SK-MEL-5 (cell line): ENCODE results near the gene STAG3. TPM values are rescaled to one million over a fixed set of nuclear protein-coding genes. Genes with fewer than 3 reads are reported as not detected.
"Not testable (repeated sequence)": the region's sequence is repeated elsewhere in the genome, so short reads cannot be mapped to it uniquely, and the experiment has no call there.

Experiments
- DNase-seq: peaks from one replicate; pipeline ENCODE4 v3.0.0-alpha.2; 2016; ENCODE audit warnings: low read depth, low spot score
- in situ Hi-C: cut with HindIII; loops from 2 replicates; pipeline ENCODE4 v1.10.0; 2016; ENCODE audit warnings: low sequenced_read_pairs, high pct_unique_total_duplicates, low pct_unique_long_range_greater_than_20kb
- total RNA-seq: library from RNA; depleted of rRNA; stranded (reverse); fragments of >200 nt; shearing (Covaris generic); gene quantifications from 2 replicates; pipeline ENCODE4 v1.2.3, GENCODE V29; 2014

STAG3 gene
- total RNA-seq, 1 experiment from 2014 or later, result 3.4 TPM

DNA sequence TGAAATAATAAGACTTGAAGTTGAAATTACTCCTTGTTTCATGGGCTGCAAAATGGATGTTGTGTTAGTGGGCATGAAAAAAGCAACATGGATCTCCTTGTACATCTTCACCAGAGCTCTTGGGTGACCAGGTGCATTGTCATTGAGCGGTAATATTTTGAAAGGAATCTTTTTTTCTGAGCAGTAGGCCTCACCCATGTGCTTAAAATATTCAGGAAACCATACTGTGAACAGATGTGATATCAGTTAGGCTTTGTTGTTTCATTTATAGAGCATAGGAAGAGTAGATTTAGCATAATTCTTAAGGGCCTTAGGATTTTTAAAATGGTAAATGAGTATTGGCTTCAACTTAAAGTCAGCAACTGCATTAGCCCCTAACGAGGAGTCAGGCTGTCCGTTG is 15.3 kb downstream of the STAG3 start:
- DNase-seq, result no peak
- in situ Hi-C loops, result no loop called here

DNA sequence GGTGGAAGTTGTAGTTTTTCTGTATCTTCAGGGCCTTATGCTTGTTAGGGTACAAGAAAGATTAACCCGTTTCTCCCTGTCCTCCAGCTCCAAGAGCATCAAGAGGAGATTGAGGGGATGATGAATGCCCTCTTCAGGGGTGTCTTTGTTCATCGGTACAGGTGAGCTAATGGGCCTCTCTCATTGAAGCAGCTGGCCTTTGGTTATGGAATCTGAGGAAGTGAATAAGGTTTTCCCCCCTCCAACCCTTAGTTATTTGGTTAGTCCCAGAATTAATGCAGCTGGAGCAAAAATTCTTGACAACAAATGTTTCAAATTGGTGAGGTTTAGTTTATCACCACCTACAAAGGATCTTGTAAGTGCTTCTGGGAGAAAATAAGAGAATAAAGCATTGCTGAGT is 17.5 kb downstream of the STAG3 start:
- in situ Hi-C loops, result no loop called here
- DNase-seq, result no peak

DNA sequence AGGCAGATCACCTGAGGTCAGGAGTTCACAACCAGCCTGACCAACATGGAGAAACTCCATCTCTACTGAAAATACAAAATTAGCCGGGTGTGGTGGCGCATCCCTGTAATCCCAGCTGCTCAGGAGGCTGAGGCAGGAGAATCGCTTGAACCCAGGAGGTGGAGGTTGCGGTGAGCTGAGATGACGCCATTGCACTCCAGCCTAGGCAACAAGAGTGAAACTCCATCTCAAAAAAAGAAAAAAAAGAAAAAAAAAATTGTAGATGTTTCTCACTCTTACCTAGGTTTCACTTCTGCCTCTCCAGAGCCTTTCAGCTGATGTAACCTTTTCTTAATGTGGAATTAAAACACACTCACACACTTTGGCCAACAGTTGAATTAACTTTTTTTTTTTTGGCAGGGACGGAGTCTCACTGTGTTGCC is 18.2 kb downstream of the STAG3 start:
- in situ Hi-C loops, DNase-seq: not testable (repeated sequence)

DNA sequence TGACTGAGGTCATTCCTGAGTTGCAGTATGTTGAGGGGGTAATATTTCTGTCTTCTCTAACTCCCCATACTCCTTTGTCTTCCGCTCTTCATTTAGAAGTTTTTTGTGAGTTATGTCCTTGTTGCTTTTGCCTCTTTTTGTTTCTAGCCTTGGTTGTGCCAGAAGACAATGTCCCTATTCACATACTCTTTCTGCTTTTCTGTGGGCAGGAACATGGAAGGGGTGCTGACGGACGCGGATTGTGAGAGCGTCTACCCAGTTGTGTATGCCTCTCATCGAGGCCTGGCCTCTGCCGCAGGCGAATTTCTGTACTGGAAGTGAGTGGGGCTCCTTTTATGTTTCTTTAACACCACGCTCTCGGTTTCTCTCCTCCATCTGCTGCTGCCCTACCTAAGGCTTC is 20.5 kb downstream of the STAG3 start:
- in situ Hi-C loops, result no loop called here
- peak; percentile 44 for DNase-seq

DNA sequence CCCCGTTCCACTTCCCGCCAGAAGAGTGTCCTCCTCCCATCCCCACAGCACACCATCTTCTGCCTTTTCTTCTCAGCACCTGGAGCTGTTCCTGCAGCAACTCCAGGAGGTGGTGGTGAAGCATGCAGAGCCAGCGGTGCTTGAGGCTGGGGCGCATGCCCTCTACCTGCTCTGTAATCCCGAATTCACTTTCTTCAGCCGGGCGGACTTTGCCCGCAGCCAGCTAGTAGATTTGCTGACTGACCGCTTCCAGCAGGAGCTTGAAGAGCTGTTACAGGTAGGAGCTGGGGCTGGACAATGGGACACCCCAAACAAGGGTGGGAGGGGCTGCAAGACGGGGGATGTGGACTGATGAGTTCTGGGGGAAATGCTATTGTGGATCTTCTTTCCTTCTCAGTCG is 23.0 kb downstream of the STAG3 start:
- no peak for DNase-seq
- in situ Hi-C loops, result no loop called here

DNA sequence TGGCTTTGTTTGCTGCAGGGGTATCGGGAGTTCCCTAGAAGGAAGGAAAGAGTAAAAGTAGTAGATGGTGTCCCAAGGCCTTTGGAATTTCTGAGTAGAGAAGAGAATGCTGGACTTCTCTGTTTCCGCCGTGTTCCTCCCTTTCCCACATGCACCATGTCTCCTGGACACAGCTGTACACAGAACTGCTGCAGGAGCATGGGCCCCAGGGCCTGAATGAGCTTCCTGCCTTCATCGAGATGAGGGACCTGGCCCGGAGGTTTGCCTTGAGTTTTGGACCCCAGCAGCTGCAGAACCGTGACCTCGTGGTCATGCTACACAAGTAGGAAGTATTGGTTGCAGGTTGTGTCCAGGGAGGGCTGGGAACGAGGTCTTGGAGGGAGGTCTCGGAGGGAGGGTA is 26.7 kb downstream of the STAG3 start:
- no peak for DNase-seq
- in situ Hi-C loops, result no loop called here

DNA sequence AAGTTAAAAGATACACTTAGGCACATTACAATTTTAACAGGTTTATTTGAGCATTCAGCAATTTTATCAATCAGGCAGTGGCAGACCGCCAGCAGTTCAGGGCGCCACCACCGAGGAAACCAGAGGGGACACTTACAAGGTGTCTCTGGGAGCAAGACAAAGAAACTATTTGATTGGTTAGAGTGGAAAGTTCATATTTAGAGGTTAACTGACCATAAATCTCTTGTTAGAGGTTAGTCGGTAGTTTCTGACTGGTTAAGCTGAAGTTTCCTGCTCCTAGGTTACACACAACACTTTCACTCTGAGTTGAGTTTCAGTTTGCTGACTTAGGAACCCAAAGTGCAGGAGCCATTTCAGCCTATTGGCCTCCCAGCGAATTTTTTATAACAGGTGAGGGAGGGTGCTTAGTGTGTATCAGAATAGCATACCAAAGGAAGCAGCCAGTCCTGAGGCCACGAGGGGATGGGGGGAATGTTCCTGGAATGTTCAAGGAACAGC is 31.2 kb downstream of the STAG3 start:
- in situ Hi-C loops, result no loop called here
- DNase-seq, result no peak

DNA sequence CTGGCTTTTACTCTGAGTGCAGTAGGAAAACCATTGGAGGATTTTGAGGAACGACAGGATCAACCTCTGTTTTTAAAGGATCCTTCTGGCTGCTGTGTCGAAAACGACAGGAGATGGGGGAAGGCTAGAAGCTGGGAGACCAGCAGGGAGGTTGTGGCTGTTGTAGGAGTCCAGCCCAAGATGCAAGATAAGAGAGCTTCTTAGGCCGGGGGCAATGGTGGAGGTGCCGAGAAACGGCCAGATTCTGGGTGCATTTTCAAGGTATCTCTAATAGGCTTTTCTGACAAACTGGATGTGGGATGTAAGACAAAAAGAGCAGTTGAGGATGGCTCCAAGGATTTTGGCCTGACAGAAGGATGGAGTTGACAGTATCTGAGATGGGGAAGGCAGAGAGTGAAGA is 31.8 kb downstream of the STAG3 start:
- in situ Hi-C loops, result no loop called here
- DNase-seq, result no peak

DNA sequence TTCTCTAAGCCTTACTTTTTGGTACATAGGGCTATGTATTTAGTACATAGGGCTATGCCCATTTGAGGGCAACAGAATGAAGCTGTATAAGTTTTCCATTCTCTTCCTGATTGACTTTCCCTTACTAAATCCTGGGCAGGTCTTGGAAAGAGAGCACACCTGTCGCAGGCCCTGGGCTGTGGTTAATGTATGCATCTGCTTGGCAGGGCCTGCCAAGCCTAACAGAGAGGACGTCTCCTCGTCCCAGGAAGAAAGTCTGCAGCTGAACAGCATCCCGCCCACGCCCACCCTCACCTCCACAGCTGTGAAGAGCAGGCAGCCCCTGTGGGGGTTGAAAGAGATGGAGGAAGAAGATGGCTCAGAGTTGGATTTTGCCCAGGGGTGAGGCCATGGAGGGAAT is 33.1 kb downstream of the STAG3 start:
- no peak for DNase-seq
- in situ Hi-C loops, result no loop called here

DNA sequence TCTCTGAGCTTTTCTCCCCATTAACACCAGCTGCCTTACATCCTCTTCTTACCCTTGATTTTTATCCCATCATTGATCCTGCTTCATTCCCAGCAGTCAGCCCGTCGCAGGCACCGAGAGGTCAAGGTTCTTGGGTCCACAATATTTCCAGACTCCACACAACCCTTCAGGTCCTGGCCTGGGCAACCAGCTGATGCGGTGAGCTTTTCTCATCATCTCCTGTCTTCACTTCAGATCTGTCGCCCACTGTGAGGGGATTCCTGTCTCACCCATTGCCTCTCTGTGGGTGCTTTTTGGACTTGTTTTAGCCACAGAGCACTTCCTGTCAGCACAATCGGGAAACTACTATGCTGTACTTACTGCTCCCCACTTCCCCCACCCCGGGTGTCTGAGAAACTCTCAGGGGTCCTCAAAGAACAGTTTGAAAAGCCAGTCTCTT is 33.6 kb downstream of the STAG3 start:
- DNase-seq, result no peak
- in situ Hi-C loops, result no loop called here

DNA sequence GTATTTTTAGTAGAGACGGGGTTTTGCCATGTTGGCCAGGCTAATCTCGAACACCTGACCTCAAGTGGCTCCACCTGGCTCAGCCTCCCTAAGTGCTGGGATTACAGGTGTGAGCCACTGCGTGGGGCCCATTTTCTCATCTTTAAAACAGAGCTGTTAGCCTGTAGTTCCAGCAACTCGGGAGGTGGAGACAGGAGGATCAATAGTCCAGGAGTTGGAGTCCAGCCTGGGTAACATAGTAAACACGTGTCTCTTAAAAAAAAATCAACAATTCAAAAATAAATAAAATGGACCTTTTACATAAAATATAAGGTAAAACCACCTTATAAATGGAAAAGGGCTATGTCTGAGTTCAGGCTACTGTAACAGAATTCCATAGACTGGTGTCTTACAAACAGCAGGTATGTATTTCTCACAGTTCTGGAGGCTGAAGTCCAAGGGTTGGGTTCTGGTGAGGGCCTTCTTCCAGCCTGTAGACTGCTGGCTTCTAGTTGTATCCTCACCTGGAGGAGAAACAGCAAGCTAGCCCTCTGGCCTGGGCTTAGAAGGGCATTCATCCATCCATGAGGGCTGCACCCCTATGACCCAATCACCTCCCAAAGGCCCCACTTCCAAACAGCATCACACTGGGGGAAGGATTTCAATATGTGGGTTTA is 35.0 kb downstream of the STAG3 start:
- no peak for DNase-seq

DNA sequence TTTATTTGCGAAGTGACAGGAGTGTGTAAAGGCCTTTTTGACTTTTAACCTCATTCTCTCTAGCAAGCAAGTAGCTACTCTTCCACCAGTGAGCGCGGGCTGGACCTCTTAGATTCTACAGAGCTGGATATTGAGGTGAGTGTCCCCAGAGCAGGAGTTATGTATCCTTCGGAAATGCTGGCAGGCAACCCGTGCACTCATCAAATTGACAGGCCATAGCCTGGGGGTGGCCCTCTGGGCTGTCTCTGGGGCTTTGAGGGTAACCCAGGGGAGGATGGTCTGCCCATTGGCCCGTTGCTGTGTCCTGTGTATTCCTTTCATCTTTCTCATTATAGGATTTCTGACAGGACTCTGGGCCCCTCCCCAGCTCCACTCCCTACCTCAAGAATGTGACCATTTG is 36.0 kb downstream of the STAG3 start:
- in situ Hi-C loops, result no loop called here
- no peak for DNase-seq

More for the DNA sequence above, 35.0 kb downstream of the STAG3 start:
- in situ Hi-C loops, result no loop called here

DNA sequence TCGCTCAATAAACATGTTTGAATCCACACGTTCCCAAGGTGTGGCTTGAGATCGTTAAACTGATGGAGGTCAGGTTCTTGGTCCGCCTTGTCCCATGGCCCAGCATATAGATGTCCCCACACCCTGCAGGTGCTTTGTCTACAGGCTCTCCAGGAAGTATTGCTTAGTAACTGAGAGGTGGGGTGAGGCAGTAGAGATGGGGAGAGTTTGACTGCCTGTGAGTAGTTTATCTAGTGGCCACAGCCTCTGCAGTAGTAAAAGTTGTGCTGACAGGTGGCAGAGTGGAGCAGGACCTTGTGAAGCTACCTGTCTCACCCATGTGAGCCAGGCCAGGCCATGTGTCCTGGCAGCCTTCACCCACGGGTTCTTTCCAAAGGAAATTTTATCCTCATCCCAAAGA is 36.6 kb downstream of the STAG3 start:
- DNase-seq, in situ Hi-C loops: not testable (repeated sequence)

DNA sequence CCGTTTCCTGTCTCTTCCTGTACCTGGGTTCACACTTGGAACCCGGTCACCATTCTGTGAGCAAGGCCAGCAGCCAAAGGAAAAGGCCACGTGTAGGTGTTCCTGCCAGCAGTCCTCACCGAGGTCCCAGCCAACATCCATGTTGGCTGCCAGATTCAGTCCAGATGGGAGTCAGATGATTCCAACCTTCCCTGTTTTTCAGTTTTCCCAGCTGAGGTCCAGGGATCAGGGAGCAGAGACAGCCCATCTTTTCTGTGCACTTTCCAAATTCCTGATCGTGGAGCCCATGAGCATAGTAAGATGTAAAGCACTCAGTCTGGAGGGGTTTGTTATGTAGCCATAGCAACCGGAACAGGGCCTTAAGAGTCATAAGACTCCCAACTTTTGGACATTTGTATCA is 38.2 kb downstream of the STAG3 start:
- no peak for DNase-seq

DNA sequence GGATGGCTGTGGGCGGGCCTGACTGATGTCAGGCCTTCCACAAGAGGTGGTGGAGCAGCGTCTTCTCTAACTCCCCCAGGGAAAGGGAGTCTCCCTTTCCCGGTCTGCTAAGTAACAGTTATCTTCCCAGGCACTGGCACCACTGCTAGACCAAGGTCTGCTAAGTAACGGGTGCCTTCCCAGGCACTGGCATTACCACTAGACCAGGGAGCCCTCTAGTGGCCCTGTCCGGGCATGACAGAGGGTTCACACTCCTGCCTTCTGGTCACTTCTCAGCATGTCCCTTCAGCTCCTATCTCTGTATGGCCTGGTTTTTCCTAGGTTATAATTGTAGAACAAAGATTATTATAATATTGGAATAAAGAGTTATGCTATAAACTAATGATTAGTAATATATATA is 40.2 kb downstream of the STAG3 start:
- DNase-seq, result peak; percentile 71
- in situ Hi-C loops, result not testable (repeated sequence)

More for the DNA sequence above, 38.2 kb downstream of the STAG3 start:
- in situ Hi-C loops, result no loop called here

DNA sequence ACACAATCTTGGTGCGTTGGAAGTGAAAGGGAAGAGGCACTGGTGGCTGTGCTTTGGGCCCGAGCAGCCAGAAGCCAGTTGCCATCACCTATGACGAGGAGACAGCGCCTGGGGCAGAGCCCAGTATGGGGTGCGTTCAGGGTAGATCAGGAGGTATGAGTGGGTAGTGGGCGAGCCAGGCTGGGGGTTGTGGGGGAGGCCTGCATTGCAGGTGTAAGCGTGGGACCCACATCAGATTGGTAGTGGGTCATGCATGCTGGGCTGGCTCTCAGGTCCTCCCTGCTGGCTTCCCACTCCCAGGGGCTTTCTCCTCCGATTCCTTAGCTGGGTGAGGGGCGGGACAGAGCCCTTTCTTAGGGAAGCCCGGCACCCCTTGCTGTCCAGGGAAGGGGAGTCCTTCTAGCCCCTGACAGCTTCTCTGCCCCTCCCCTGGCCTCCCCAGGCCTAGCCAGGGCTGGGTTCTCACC is 41.6 kb downstream of the STAG3 start:
- no peak for DNase-seq
- in situ Hi-C loops, result no loop called here

DNA sequence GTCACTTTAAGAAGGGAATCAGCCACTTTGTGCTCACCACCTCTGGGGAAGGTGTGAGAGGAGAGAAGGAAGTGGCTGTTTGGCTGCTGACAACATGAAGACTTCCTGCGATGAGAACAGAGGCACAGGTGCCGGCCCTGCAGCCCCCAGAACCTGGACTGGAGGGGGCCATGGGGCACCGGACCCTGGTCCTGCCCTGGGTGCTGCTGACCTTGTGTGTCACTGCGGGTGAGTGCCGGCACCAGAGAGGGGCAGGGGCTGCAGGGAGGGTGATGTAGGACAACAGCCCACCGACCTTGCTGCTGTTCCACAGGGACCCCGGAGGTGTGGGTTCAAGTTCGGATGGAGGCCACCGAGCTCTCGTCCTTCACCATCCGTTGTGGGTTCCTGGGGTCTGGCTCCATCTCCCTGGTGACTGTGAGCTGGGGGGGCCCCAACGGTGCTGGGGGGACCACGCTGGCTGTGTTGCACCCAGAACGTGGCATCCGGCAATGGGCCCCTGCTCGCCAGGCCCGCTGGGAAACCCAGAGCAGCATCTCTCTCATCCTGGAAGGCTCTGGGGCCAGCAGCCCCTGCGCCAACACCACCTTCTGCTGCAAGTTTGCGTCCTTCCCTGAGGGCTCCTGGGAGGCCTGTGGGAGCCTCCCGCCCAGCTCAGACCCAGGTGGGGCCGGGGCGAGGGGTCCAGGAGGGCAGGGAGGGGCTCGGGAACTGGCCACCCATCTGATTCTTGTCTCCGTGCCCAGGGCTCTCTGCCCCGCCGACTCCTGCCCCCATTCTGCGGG is 42.3 kb downstream of the STAG3 start, which contains the start of gene PVRIG:
Gene PVRIG, plus strand, starts transcription at position 149 of the 785 bp plus-strand sequence. Its CDS starts 22 bp downstream, at position 171.
- in situ Hi-C loops, result not testable (repeated sequence)

DNA sequence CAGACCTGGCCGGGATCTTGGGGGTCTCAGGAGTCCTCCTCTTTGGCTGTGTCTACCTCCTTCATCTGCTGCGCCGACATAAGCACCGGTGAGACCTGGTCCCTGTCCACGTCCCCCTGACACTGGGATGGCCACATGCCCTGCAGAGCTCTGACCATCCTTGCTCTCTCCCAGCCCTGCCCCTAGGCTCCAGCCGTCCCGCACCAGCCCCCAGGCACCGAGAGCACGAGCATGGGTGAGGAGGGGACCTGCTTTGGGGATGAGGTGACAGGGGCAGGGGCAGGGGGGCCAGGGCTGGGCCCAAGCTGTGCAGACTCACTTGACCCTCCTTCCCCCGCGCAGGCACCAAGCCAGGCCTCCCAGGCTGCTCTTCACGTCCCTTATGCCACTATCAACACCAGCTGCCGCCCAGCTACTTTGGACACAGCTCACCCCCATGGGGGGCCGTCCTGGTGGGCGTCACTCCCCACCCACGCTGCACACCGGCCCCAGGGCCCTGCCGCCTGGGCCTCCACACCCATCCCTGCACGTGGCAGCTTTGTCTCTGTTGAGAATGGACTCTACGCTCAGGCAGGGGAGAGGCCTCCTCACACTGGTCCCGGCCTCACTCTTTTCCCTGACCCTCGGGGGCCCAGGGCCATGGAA is 43.0 kb downstream of the STAG3 start:
- in situ Hi-C loops, result no loop called here
- DNase-seq, result no peak

More for the DNA sequence above, 42.3 kb downstream of the STAG3 start, which contains the start of gene PVRIG:
- DNase-seq, result not testable (repeated sequence)
